NCI-H345 (cell line): ENCODE data around the gene DDX51.
"Not testable (repeated sequence)": the region's sequence is repeated elsewhere in the genome, so short reads cannot be mapped to it uniquely, and the experiment has no call there.

Source experiments
- DNase-seq: peaks from one replicate; lab custom pipeline; 2025; lab: John Stamatoyannopoulos, UW

DDX51 gene

DNA sequence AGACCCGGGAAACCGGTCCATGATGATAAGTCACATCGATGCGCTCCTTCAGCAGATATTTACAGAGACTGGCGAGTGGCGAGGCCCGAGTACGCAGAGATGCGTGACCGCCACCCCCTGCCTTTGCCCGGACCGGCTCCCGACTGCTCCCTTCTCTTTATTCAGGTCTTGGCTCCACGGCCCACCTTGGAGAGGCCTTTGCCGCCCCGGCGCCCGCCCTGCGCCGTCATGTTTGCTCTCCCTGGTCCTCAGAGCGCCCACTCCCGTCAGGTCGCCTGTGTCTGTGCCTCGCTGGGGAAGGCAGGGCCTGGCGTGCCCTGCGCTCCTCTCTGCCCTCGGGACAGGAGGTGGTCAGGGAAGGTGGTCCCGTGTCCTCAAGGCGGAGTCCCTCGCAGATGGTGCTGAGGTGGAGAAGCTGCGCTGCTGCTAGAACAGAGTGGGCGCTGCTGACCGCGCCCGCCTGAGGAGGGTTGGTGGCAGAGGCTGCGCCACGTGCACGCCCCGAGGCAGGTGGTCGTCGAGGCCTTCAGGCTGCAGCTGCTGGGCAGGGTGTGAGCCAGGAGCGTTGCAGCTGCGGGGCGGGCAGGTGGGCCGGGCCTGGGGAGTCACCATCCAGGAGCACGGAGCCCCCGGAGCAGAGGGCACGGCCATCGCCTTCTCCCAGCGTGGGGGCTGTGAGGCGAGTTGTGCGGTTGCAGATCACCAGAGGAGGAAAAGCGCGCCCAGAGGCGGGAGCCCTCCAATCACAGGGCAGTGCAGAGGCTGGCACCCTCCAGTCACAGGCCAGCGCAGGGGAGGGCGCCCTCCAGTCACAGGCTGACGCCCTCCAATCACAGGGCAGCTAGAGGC is 27.2 kb downstream of the DDX51 start:
- no peak for DNase-seq

DNA sequence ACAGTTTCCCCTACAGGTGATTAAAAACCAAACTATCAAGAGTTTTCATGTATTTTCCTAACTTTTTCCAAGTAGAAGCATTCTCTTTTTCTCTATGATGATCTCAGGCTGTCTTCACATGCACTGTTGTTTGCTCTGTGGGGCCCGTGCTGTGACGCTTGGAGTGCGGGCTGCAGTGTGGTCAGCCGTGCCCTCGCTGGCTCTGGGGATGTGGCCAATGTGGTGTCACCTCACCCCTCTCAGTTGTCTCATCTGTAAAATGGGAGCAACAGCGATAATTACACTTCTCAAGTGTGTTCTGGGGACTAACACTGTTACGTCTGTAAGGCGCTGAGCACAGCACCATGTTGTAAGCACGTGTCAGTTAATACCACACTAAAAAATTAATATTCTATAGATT is 28.6 kb downstream of the DDX51 start:
- no peak for DNase-seq

GRCh38 chr12:132114667-132115066 is 29.5 kb downstream of the DDX51 start:
- DNase-seq = no peak

- no peak for DNase-seq
Measured at GRCh38 chr12:132111654-132112304, 32.3 kb downstream of the DDX51 start.

DNA sequence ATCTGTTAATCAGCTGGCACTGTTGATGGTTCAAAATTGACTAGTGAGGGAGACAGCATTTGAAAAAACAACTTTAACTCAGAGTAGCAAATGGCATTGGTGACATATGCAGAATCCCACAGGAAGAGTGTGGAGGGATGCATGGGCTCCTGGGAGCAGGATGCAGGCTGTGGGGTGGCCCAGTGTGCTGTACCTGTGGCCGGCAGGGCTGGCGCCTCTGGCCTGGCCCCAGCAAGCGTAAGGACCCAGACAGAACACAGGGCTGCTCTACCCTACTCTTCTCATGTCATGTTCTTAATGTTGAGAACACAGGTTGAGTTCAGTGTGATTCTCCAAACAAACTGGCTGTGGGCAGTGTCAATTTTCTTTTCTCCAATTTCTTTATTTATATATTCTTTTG is 33.4 kb downstream of the DDX51 start:
- no peak for DNase-seq

GRCh38 chr12:132109741-132110140 is 34.4 kb downstream of the DDX51 start:
- no peak for DNase-seq

DNA sequence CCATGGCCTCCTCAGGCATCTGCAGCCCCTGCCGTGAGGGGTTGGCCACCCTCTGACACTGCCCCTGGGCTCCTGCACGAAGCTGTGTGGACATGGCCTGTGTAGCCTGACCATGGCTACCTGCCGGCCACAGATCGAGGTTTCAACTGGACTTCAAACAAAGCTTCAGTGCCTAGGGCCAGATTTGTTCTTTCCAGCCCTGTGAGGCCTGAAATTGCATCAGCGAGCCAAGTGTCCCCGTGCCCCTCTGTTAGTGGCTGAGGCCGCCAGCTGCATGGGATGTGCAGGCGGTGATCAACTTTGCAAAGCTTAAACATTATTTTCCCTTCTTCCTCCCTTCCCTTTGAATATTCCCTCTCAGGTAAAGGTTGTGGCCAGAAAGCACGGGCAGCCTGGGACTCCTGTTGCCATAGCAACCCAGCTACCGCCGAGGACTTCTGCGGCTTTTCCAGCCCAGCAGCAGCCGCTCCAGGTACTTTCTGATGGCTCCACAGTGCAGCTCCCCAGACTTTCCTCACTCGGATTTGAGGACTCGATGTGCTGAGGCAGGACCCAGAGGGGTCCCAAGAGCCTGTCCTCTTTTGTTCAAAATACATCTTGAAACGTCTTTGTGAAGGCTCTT is 35.8 kb downstream of the DDX51 start:
- DNase-seq = no peak

DNA sequence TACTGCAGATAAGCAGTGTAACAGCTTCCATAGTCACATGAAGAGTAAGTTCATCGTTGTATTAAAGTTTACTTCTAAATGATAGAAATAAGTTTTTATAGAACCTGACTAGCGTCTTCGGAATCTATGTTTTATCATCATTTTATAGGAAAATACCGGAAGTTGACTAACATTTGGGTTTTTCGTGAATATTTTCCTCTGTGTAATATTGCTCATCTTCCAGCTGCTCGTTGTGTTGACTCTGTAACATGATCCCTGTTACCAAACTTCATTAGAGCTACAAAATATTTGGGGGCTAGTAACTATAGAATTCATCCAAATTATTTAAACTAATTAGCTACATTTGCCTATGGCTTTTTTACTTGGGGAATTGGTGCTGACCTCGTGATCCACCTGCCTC is 37.2 kb downstream of the DDX51 start:
- DNase-seq = no peak

GRCh38 chr12:132105467-132105866 is 38.7 kb downstream of the DDX51 start:
- DNase-seq = no peak

DNA sequence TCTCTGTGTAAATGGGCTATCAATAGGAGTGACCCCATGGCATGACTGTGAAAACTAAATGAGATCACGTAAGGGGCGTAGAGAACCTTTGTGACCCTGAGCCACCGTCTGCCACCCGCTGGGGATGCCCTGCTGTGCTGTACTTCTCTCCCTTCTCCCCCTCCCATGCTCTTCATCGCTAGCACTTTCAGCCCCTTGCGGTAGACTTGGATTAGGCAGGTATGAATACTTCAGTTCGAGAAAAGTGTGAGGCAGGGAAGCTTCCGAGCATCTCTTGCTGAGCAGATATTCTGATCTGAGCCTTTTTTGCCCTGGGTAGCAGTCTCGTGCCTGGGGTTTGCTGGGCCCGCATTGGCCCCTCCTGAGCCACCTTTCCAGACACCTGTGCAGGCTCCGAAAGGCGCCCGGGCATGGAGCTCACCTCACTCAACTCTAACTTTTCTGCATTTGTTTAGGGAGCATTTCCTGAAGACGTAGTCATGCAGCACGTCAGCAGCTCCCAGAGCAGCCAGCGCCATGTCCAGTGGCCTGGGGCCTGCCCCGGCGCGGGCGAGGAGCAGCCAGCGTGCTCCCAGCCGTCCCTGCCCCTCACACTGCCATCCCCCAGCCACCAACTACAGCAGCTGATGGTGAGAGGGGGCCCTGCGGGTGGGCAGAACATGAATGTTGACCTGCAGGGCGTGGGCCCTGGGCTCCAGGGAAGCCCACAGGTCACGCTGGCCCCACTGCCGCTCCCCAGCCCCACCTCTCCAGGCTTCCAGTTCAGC is 40.4 kb downstream of the DDX51 start:
- DNase-seq = no peak

DNA sequence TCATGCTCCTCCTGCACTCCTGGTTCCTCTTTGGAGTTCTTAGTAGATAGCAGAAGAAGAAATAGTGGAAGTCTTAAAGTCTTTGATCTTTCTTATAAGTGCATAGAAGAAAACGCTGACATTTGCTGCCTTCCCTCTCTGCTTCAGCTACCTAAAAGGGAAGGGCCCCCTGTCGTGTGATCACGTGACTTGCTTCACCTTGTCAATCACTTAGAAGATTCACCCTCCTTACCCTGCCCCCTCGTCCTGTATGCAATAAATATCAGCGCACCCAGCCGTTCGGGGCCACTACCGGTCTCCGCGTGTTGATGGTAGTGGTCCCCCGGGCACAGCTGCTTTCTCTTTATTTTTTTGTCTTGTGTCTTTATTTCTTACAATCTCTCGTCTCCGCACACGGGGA is 41.0 kb downstream of the DDX51 start:
- not testable (repeated sequence) for DNase-seq

GRCh38 chr12:132102297-132102696 is 41.8 kb downstream of the DDX51 start:
- no peak for DNase-seq

DNA sequence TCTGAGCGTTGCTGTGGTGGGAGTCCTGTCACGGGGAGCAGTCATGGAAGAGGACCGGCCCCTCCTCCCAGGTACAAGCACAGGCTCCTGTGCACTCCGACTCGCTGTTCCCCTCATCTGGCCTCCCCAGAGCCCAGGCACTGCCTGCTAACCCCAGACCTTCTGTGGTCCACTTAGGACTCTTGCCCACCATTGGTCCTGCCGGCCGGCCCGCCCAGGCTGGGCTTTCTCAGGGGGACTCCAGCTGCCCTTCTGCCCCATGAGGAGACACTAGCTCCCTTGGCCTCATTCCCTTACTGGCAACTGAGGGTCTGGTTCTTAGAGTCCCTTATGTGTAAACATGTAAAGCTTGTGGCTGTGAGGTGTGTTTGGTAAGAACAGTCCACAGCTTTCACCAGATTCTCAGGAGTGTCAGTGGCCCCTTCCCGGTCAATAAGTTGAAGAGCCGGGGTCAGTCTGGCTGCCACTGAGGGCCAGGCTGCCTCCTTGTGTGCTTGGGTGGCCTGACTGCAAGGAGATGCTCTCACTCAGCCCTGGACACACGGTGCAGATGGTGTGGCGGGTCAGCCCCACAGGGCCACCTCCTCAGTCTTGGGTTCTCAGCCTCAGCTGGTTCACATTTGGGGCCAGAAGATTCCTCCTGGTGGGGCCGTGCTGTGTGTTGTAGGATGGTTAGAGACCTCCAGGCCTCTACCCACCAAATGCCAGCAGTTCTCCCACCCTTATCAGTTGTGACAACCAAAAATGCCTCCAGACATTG is 43.6 kb downstream of the DDX51 start:
- no peak for DNase-seq

GRCh38 chr12:132099739-132100138 is 44.4 kb downstream of the DDX51 start:
- no peak for DNase-seq

- no peak for DNase-seq
Measured at GRCh38 chr12:132095520-132096409, 48.4 kb downstream of the DDX51 start.

DNA sequence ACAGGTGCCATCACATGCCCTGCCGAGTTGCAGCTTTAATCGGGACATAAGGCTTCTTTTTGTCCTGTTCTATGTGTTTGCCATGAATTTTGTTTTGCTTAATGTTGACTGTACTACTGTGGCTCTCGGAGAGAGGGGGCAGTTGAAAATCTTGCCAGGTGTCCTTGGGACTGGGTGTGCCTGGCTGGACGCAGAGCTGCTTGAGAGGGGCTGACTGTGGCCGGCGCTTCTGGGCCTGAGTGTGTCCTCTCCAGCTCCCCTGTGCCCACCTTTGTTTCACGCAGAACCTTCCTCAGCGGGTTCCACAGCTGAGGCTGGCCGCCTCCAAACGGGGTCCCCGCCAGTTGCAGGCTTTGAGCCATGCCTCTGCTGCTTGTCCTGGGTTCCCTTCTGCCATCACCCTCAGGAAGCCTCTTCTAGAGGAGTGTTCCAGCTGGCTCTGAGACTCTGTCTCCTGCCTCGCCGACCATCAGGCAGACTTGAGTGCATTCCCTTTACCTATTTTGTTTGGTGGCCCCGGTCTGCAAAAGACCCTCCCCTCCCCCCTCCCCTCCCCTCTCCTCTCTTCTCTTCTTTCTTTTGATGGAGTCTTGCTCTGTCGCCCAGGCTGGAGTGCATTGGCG is 49.7 kb downstream of the DDX51 start:
- DNase-seq = no peak

- no peak for DNase-seq
Measured at GRCh38 chr12:132089407-132089910, 54.7 kb downstream of the DDX51 start.
